Activated naive CD4-positive, alpha-beta T cell treated with anti-CD3 and anti-CD28 coated beads for 36 hours (primary cell): ENCODE results near the gene KIN. TPM values are rescaled to one million over a fixed set of nuclear protein-coding genes. Genes with fewer than 3 reads are reported as not detected.
"Not testable (repeated sequence)": the region's sequence is repeated elsewhere in the genome, so short reads cannot be mapped to it uniquely, and the experiment has no call there.

ENCODE experiments used
- CTCF ChIA-PET: fragments of 350-600 bp; sonication (Branson Sonifier 250); formaldehyde crosslinking; loops from one replicate; lab custom pipeline; 2021; ENCODE audit warnings: antibody characterized with exemption; lab: Charles Lee
- DNase-seq: peaks from one replicate; pipeline ENCODE4 v3.0.0-alpha.2; 2020
- H3K27ac Mint-ChIP-seq: one replicate; pipeline ENCODE4 v1.8.0; 2021; ENCODE audit warnings: mild to moderate bottlenecking, mixed read lengths
- H3K27me3 Mint-ChIP-seq: one replicate; pipeline ENCODE4 v1.8.0; 2021; ENCODE audit warnings: low read depth, mixed read lengths
- H3K36me3 Mint-ChIP-seq: one replicate; pipeline ENCODE4 v1.8.0; 2021; ENCODE audit warnings: low read depth, mixed read lengths
- H3K4me1 Mint-ChIP-seq: one replicate; pipeline ENCODE4 v1.8.0; 2021; ENCODE audit warnings: low read depth, mixed read lengths
- H3K4me3 Mint-ChIP-seq: one replicate; pipeline ENCODE4 v1.8.0; 2021; ENCODE audit warnings: mild to moderate bottlenecking, moderate library complexity, mixed read lengths
- H3K9me3 Mint-ChIP-seq: one replicate; pipeline ENCODE4 v1.8.0; 2021; ENCODE audit warnings: mixed read lengths
- intact Hi-C: fragments of 100-400 bp; cut with micrococcal nuclease; formaldehyde crosslinking; loops from one replicate; pipeline ENCODE4 v1.15.1; 2023
- total RNA-seq, 2 experiments: library from RNA; stranded (reverse); gene quantifications; one replicate each; pipeline ENCODE4 v1.2.3, GENCODE V29; 2021

KIN gene
- total RNA-seq, 2 experiments from 2014 or later = 6.4 to 7.7 TPM

DNA sequence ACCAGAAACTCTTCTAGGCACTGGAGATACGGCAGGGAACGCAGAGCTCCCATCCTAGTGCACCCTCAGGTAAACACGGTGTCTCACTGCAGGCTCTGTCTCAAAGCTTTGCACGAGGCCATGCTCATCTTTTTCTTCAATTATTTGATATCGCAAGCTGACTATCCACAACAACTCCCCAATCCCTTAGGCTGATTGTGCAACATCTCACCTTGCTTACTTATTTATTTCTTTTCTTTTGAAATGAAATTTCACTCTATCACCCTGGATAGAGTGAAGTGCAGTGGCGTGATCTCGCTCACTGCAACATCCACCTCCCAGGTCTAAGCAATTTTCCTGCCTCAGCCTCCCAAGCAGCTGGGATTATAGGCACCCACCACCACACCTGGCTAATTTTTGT, 72.3 kb downstream of the KIN start:
- CTCF ChIA-PET = interaction anchor here (1.1 kb wide), 1 partner anchor 190 kb away, joined by 3 read pairs; no protein-coding TSS in a partner anchor
- no peaks in the 10 kb centered on the region for H3K4me1 Mint-ChIP-seq
- H3K4me3 Mint-ChIP-seq = no peak overlapping the region
- peaks cover 5% of the 10 kb centered on the region for H3K27me3 Mint-ChIP-seq
- no peak for DNase-seq
- no peaks in the 10 kb centered on the region for H3K9me3 Mint-ChIP-seq
- no peak overlapping the region for H3K27ac Mint-ChIP-seq
- no peaks in the 10 kb centered on the region for H3K36me3 Mint-ChIP-seq
- intact Hi-C loops = no loop called here

GRCh38 chr10:7711075-7711474, 76.7 kb downstream of the KIN start:
- intact Hi-C loops, H3K27me3 Mint-ChIP-seq, H3K4me3 Mint-ChIP-seq, H3K9me3 Mint-ChIP-seq, H3K4me1 Mint-ChIP-seq, H3K27ac Mint-ChIP-seq, CTCF ChIA-PET, DNase-seq, H3K36me3 Mint-ChIP-seq: not testable (repeated sequence)

- DNase-seq = no peak
- Mint-ChIP-seq H3K36me3 (no peaks in the 10 kb centered on the region), H3K4me1 (no peaks in the 10 kb centered on the region), H3K27ac (no peak overlapping the region), H3K27me3 (peaks cover 10% of the 10 kb centered on the region), H3K4me3 (no peak overlapping the region), H3K9me3 (no peaks in the 10 kb centered on the region)
- intact Hi-C loops = no loop called here
- CTCF ChIA-PET = no interaction called here
Measured at GRCh38 chr10:7710446-7710845, 77.3 kb downstream of the KIN start.

DNA sequence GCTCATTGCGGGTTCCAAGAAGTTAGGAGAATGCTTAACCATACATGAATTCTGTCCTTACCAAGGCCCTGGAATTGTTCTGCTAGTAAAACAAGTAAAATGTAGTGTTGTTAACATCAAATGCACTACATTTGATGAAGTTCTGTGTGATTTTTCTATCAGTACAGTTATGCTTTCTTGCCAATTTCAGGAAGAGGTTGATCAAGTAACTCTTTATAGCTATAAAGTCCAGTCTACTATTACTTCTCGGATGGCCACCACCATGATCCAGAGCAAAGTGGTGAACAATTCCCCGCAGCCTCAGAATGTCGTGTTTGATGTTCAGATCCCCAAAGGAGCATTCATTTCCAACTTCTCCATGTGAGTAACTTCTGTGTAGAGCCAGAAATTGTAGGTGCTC, 79.0 kb downstream of the KIN start:
- peaks cover 13% of the 10 kb centered on the region for H3K27me3 Mint-ChIP-seq
- CTCF ChIA-PET = interaction anchor here (1.5 kb wide), 1 partner anchor 183 kb away, joined by 3 read pairs; no protein-coding TSS in a partner anchor
- no peaks in the 10 kb centered on the region for H3K9me3 Mint-ChIP-seq
- intact Hi-C loops = no loop called here
- no peaks in the 10 kb centered on the region for H3K4me1 Mint-ChIP-seq
- H3K4me3 Mint-ChIP-seq = no peak overlapping the region
- H3K27ac Mint-ChIP-seq = no peak overlapping the region
- no peak for DNase-seq
- no peaks in the 10 kb centered on the region for H3K36me3 Mint-ChIP-seq

DNA sequence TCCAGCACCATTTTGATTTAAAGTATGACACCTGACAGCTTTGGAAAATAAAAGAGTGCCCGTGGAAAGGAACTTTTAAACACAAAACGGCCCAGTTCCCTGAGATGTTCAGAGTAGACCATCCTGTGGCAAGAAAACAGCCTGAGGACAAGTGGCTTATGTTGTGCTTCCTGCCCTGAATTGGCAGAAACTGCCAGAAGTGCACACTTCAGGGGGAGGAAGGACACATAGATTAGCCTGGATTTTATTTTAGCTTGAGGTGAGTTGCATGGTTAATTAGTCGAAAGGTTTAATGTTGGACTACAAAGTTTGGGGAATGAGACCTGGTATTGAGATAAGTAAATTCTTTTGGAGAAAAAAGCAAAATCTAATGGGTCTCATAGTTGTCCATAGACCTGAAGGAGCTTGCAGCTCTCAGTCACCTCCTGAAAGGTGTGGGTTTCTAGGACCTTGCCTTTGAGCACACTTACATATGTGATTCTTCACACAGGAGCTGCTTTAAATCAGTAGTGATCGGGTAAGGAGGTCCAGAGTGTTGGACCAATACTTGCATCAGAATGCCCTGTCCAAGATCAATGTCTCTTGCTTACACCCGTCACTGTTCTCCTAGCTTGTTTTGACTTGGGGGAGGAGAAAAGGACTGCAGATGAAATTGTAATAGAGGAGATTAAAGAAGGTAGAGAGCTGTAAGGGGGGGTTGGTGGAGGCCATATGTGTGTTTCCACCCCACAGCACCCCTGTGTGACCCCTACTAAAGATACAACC, 79.8 kb downstream of the KIN start:
- Mint-ChIP-seq H3K27ac (no peak overlapping the region), H3K4me1 (no peaks in the 10 kb centered on the region), H3K4me3 (no peak overlapping the region), H3K36me3 (no peaks in the 10 kb centered on the region), H3K9me3 (no peaks in the 10 kb centered on the region), H3K27me3 (peaks cover 20% of the 10 kb centered on the region)
- CTCF ChIA-PET = interaction anchor here (1.5 kb wide), 1 partner anchor 183 kb away, joined by 3 read pairs; no protein-coding TSS in a partner anchor
- intact Hi-C loops = no loop called here
- no peak for DNase-seq

- Mint-ChIP-seq H3K4me3 (no peak overlapping the region), H3K27ac (no peak overlapping the region), H3K9me3 (no peaks in the 10 kb centered on the region), H3K36me3 (no peaks in the 10 kb centered on the region), H3K27me3 (peaks cover 27% of the 10 kb centered on the region), H3K4me1 (no peaks in the 10 kb centered on the region)
- intact Hi-C loops = no loop called here
- DNase-seq = no peak
- CTCF ChIA-PET = no interaction called here
Measured at GRCh38 chr10:7707102-7707501, 80.7 kb downstream of the KIN start.

DNA sequence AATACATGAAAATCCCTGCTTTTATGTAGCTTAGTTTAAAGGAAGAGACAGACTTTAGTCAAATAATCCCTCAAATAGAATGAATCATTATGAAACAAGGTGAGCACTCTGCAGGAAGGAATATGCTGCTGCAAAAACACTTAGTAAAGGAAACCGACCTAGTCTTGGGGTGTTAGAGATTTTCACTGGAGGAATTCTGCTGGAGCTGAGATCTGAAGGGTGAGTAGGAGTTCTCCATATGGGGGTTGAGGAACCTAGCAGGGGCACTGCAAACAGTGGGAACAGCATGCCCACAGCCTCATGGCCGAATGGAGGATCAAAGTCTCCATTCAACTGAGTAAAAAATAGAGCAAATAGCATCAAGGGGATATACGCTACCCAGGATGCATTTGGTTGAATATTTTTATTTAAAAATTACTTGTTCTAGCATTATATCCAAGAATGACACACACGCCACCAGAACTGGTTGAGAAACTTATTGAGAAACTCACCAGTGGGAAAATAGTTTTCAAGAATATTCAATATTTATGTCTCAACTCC, 81.2 kb downstream of the KIN start:
- Mint-ChIP-seq H3K4me1 (no peaks in the 10 kb centered on the region), H3K4me3 (no peak overlapping the region), H3K27ac (no peak overlapping the region), H3K9me3 (no peaks in the 10 kb centered on the region), H3K27me3 (peaks cover 27% of the 10 kb centered on the region), H3K36me3 (no peaks in the 10 kb centered on the region)
- CTCF ChIA-PET = no interaction called here
- DNase-seq = no peak
- intact Hi-C loops = no loop called here

- Mint-ChIP-seq H3K36me3 (no peaks in the 10 kb centered on the region), H3K27ac (no peak overlapping the region), H3K4me3 (no peak overlapping the region), H3K9me3 (no peaks in the 10 kb centered on the region), H3K4me1 (no peaks in the 10 kb centered on the region), H3K27me3 (peaks cover 28% of the 10 kb centered on the region)
- CTCF ChIA-PET = no interaction called here
- intact Hi-C loops = no loop called here
- DNase-seq = no peak
Measured at GRCh38 chr10:7705341-7705740, 82.5 kb downstream of the KIN start.

DNA sequence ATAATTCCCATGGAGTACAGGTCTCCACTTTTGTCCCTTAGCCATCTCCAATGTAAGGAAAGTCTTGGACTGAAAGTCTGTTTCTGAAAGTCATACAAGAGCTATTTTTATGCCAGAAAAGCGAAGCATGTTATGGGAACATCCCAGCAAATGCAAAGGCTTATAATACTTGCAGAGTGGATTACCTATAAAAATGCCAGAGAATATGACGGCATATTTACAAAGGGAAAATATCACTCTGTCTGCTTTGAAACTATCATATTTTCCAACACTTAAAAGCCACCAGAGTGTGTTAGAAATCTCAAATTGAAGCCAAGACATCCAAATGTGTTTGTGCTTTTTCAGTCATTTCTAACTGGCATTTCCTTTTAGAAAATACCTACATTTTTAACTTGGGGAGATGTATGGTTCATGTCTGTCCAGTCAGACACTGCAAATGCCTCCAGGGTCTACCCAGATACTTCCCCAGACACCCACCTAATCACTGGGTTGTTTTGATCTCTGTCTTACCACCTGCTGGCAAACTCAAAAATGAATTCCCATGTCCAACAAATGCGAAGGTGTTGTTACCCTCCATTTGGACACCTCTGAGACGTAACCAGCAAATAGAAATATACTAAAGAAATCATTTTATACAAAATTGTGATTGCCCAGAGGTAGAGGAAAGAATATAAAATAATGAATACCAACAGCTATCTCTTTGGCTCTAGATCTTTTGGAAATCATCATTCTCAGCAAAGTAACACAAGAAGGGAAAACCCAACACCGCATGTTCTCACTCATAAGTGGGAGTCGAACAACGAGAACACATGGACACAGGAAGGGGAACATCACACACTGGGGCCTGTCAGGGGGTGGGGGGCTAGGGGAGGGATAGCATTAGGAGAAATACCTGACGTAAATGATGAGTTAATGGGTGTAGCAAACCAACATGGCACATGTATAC, 83.4 kb downstream of the KIN start:
- DNase-seq = no peak
- intact Hi-C loops = no loop called here
- Mint-ChIP-seq H3K9me3 (no peaks in the 10 kb centered on the region), H3K27ac (no peak overlapping the region), H3K27me3 (peaks cover 28% of the 10 kb centered on the region), H3K4me3 (no peak overlapping the region), H3K4me1 (no peaks in the 10 kb centered on the region), H3K36me3 (no peaks in the 10 kb centered on the region)
- CTCF ChIA-PET = no interaction called here

DNA sequence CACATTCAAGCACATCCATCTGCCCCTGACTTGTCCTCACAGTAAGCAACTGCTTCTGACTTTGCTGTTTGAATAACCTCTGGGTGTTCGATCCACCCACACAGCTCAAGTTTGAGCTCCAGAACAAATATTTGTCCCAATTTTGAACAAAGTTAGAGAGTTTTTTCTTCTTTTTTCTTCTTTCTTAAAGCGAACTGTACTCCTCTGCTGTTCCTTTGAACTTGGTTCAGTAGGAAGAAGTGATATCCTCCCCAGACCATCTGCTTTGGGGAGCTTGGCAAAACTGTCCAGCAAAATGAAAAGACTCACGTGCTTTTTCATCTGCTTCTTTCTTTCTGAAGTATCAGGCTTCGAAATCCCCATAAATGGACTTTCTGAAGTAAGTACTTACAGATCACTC, 84.7 kb downstream of the KIN start, which contains the start of gene ITIH2:
ITIH2 (plus strand) TSS at position 177 of the 400 bp plus-strand sequence; CDS start at position 296, 119 bp downstream.
- Mint-ChIP-seq H3K4me3 (no peak within 1 kb of the TSS), H3K27ac (no peak within 1 kb of the TSS), H3K4me1 (no peaks in the 10 kb centered on the region), H3K9me3 (no peaks in the 10 kb centered on the region), H3K27me3 (peaks cover 28% of the 10 kb centered on the region), H3K36me3 (no peaks in the 10 kb centered on the region)
- no peak for DNase-seq
- CTCF ChIA-PET = no interaction called here
- intact Hi-C loops = no loop called here

GRCh38 chr10:7702288-7702812, 85.4 kb downstream of the KIN start:
- H3K27me3 Mint-ChIP-seq = peaks cover 28% of the 10 kb centered on the region
- no peaks in the 10 kb centered on the region for H3K4me1 Mint-ChIP-seq
- intact Hi-C loops = no loop called here
- H3K36me3 Mint-ChIP-seq = no peaks in the 10 kb centered on the region
- H3K4me3 Mint-ChIP-seq = no peak overlapping the region
- CTCF ChIA-PET = no interaction called here
- H3K27ac Mint-ChIP-seq = no peak overlapping the region
- no peaks in the 10 kb centered on the region for H3K9me3 Mint-ChIP-seq
- no peak for DNase-seq

GRCh38 chr10:7701158-7701742, 86.5 kb downstream of the KIN start:
- Mint-ChIP-seq H3K27me3 (peaks cover 24% of the 10 kb centered on the region), H3K4me3 (no peak overlapping the region), H3K9me3 (no peaks in the 10 kb centered on the region), H3K4me1 (no peaks in the 10 kb centered on the region), H3K27ac (no peak overlapping the region), H3K36me3 (no peaks in the 10 kb centered on the region)
- CTCF ChIA-PET = no interaction called here
- no peak for DNase-seq
- intact Hi-C loops = no loop called here
